Heart left ventricle (tissue), 16 donors: ENCODE measurements around the gene GSK3A. TPM values are rescaled to one million over a fixed set of nuclear protein-coding genes. Genes with fewer than 3 reads are reported as not detected.
A peak's percentile ranks its signal among the peaks of the same experiment; 100 is the strongest.

Experiments
- ATAC-seq, 4 donors: fragments of 200-7000 bp; cut with Tn5 transposase; one replicate each; pipeline ENCODE4 v1.9.1; 2020 to 2022; ENCODE audit warnings: moderate library complexity in 4 of 4, mild to moderate bottlenecking in 3 of 4, moderate number of reproducible peaks in 1 of 4
- DNase-seq, 5 donors: peaks; one replicate each; pipeline ENCODE4 v3.0.0-alpha.2; 2020
- H3K27ac ChIP-seq, 12 donors: fragments of 200-600 bp; sonication (generic) in 4 of 12; one replicate each; pipeline versions ENCODE4 v1.5.0 to v1.8.0; 2016 to 2022; ENCODE audit warnings: mild to moderate bottlenecking in 2 of 12
- H3K27me3 ChIP-seq, 9 donors: fragments of 200-600 bp; sonication (generic) in 2 of 9; one replicate each; pipeline versions ENCODE4 v1.5.1 to v1.8.0; 2016 to 2022; ENCODE audit warnings: mild to moderate bottlenecking in 3 of 9
- H3K36me3 ChIP-seq, 9 donors: fragments of 200-600 bp; sonication (generic) in 2 of 9; one replicate each; pipeline versions ENCODE4 v1.5.0 to v1.8.0; 2018 to 2022; ENCODE audit warnings: mild to moderate bottlenecking in 2 of 9
- H3K4me1 ChIP-seq, 12 donors: fragments of 200-600 bp; sonication (generic) in 4 of 12; one replicate each; pipeline versions ENCODE4 v1.5.0 to v1.8.0; 2016 to 2022; ENCODE audit warnings: mild to moderate bottlenecking in 3 of 12
- H3K4me3 ChIP-seq, 12 donors: fragments of 200-600 bp; sonication (generic) in 4 of 12; one replicate each; pipeline versions ENCODE4 v1.5.0 to v1.8.0; 2017 to 2022; ENCODE audit warnings: mild to moderate bottlenecking in 9 of 12, moderate library complexity in 4 of 12
- H3K9me3 ChIP-seq, 12 donors: fragments of 200-600 bp; sonication (generic) in 4 of 12; one replicate each; pipeline versions ENCODE4 v1.5.0 to v1.8.0; 2016 to 2022; ENCODE audit warnings: mild to moderate bottlenecking in 1 of 12
- POLR2A ChIP-seq, 2 donors: fragments of 450-650 bp; IDR thresholded peaks; one replicate each; pipeline ENCODE4 v1.6.1; 2017; ENCODE audit warnings: antibody characterized with exemption in 2 of 2, mild to moderate bottlenecking in 2 of 2, moderate library complexity in 2 of 2
- WGBS, 4 donors: extraction: QIAGEN DNeasy Blood & Tissue Kit in 2 of 4; methylation state at CpG; one replicate each; pipeline versions ENCODE4 v1.1.5 to v1.1.7; 2013 to 2018; 5-methylcytosine and 5-hydroxymethylcytosine counted together
- intact Hi-C, 10 donors: fragments of 100-400 bp; cut with DNase I; formaldehyde crosslinking; loops; one replicate each; pipeline versions ENCODE4 v1.11.1 to v1.14.2; 2022
- polyA plus RNA-seq, 2 donors: library from polyadenylated mRNA; stranded (reverse); fragments of 200-250 nt; gene quantifications; one replicate each; pipeline ENCODE4 v1.2.3, GENCODE V29; 2013
- total RNA-seq, 9 donors: library from RNA; depleted of rRNA in 2 of 9; stranded (reverse); fragments of >200 nt in 2 of 9; fragmentation: NEBNext Ultra II Directional in 3 of 9; extraction: Animal tissue kit (Norgen Biotek cat#: 25700) in 3 of 9; gene quantifications; one replicate each; pipeline versions ENCODE4 v1.1.0 to v1.2.4, GENCODE V29; 2016 to 2023
- TF ChIP-seq, protein P1 (sequence below), 12 donors: fragments of 200-600 bp; sonication (generic) in 4 of 12; IDR thresholded peaks; one replicate each; pipeline versions ENCODE4 v1.5.0 to v1.8.0; 2018 to 2022; ENCODE audit warnings: antibody characterized with exemption in 12 of 12, mild to moderate bottlenecking in 5 of 12
- donor health status: ischemic (EF 13 %, LVEDD 7.1; RV severe dilation, severe dysfunction).
- donor health status: healthy with polysubstance abuse.
- donor health status: DM: no; HTN: yes; CAD: no.
- donor health status: DM: no; HTN: no; CAD: no.
- donor health status: ischemic (EF 25% LVEDD 6.9; RV normal size, moderate dysfunction).
- donor health status: ischemic (EF 25% LVEDD 5.7; RV mildly dilated, moderate dysfunction).
- donor health status: healthy.
- donor health status: DM: yes; HTN: yes; CAD: no.
- donor health status: ischemic (EF 35%, LVEDD 5.7; RV mildly dilated, moderate dysfunction).
- donor health status: nonischemic (EF 11% LVEDD 7.7; RV severe dilation, severe dysfunction).
- donor health status: DM: yes; HTN: yes; CAD: no.
- donor health status: PGD.
- donor health status: ischemic (EF 29% LVEDD 5.4; RV normal size, mild dysfunction).
- donor health status: nonischemic (EF 23%, LVEDD 6.1; RV moderate dilation, normal function).

The GSK3A gene
- total and polyA plus RNA-seq, 11 donors, result 22.5 to 76.5 (median 38.8) TPM

- H3K27me3 ChIP-seq, result no peaks in the 10 kb centered on the region
- WGBS, 4 donors, result 20 to 32% (median 28%) methylated on average over 8 to 10 of the region's 10 CpGs
- ATAC-seq (no peak), DNase-seq (peak in 2 of 5 donors; percentile 31 to 33)
- peaks cover 8 to 44% (median 31%) of the 10 kb centered on the region in 12 donors for H3K4me1 ChIP-seq
- peak overlapping the region; percentile 74 to 98 (median 90) for H3K27ac ChIP-seq
- peaks cover 0 to 32% (median 24%) of the 10 kb centered on the region in 9 donors for H3K36me3 ChIP-seq
- TF ChIP-seq, protein P1, sequence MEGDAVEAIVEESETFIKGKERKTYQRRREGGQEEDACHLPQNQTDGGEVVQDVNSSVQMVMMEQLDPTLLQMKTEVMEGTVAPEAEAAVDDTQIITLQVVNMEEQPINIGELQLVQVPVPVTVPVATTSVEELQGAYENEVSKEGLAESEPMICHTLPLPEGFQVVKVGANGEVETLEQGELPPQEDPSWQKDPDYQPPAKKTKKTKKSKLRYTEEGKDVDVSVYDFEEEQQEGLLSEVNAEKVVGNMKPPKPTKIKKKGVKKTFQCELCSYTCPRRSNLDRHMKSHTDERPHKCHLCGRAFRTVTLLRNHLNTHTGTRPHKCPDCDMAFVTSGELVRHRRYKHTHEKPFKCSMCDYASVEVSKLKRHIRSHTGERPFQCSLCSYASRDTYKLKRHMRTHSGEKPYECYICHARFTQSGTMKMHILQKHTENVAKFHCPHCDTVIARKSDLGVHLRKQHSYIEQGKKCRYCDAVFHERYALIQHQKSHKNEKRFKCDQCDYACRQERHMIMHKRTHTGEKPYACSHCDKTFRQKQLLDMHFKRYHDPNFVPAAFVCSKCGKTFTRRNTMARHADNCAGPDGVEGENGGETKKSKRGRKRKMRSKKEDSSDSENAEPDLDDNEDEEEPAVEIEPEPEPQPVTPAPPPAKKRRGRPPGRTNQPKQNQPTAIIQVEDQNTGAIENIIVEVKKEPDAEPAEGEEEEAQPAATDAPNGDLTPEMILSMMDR (IDR thresholded peaks at IDR 0.05), result no peak
- TF ChIP-seq POLR2A (IDR thresholded peaks at IDR 0.05), result no peak
- intact Hi-C loops, result loop anchor here in 4 of 10 donors (2.0 kb wide), 2 partner anchors 13 to 15 kb away; partner anchors contain the start of gene ERF (in 3 of the 4)
- no peaks in the 10 kb centered on the region for H3K9me3 ChIP-seq
- H3K4me3 ChIP-seq, result peak overlapping the region; percentile 23 to 79 (median 66)
These were observed 27.3 kb upstream of the GSK3A start for GRCh38 chr19:42269478-42270345.

DNA sequence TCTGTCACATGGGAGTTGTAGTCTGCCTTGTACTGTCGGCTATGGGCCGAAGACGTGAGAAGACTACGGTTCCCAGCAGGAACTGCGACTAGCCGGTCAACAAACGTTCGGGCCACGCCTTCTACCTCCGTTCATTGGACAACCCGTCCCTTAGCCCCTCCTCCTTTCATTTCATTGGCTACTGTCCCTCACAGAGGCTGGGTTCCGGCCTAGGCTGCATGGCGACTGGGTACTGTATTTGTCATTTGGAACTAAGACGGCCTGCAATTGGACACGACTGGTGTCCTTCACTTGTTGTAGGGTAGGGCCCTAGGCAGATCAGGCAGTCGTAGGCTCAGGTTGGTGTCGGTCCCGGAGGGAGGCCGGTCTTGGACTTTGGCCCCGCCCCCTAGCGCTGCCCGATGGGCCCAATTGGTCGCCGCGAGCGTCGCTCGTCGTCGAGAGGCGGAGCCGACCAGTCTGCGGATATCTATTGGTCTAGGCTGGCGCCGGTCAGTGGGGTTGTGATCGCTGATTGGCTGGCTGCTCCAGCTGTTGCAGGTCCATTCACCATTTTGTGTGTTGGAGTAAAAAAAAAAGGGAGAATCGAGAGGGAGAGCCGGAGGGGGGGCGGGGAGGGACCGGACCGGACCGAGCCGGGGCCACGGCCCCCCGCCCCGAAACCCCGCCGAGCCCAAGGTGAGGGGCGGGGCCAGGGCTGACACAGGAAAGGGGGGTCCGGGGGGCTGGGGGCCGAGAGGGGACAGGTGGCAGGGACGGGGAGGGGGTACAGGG, 26.5 kb upstream of the GSK3A start, which contains the start of gene CIC:
TSS of gene CIC (plus strand) at position 549 of the 774 bp plus-strand sequence. CDS start 2,532 bp downstream, outside the sequence.
- Histone ChIP-seq H3K4me1 (peaks cover 8 to 37% (median 29%) of the 10 kb centered on the region in 12 donors), H3K4me3 (peak within 1 kb of the TSS; percentile 40 to 81 (median 69)), H3K36me3 (peaks cover 0 to 24% (median 17%) of the 10 kb centered on the region in 9 donors), H3K27me3 (no peaks in the 10 kb centered on the region), H3K9me3 (no peaks in the 10 kb centered on the region), H3K27ac (peak within 1 kb of the TSS; percentile 93 to 100 (median 97))
- ATAC-seq, result peak; percentile 88 to 94 (median 90)
- DNase-seq, result peak; percentile 100
- TF ChIP-seq POLR2A (IDR thresholded peaks at IDR 0.05), result no peak
- TF ChIP-seq, protein P1 (IDR thresholded peaks at IDR 0.05), result no peak
- intact Hi-C loops, result loop anchor here in 4 of 10 donors (1.0 to 2.0 kb wide), 4 partner anchors 14 to 27 kb away; partner anchors contain the start of genes ERF (in 4 of the 4) and GSK3A (in 1 of the 4)
- WGBS, 4 donors, result 1 to 2% (median 1%) methylated on average over 34 to 52 of the region's 52 CpGs

DNA sequence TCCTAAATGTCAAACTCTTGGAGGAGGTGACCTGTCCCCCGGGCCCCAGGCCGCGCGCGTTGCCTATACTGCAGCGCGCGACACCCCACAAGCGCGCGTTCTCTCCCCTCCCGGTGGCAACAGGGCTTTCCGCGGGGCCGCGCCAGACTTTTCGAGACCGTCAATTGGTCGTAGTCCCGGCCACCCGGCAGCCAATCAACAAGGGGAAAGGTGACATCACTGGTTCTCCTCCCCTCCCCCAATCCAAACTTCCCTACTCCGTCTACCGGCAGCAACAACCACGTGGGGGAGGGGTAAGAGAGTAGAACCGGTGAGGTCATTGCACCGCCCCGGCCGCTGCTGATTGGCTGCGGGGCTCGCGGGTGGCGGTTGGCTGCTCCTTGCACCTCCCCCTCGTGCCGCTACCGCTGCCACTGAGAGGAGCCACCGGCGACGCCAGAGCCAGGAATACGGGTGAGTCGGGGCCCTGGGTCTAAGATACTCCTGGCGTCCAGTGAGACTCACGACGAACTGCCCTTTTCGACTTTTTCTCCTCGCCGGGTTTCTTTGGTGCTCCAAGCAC, 25.8 kb upstream of the GSK3A start:
- H3K4me1 ChIP-seq, result peaks cover 8 to 36% (median 29%) of the 10 kb centered on the region in 12 donors
- peak; percentile 97 to 100 (median 99) for DNase-seq
- peak; percentile 85 to 88 (median 87) for ATAC-seq
- intact Hi-C loops, result loop anchor here in 4 of 10 donors (1.0 to 2.0 kb wide), 4 partner anchors 13 to 26 kb away; partner anchors contain the start of genes ERF (in 4 of the 4) and GSK3A (in 1 of the 4)
- H3K27ac ChIP-seq, result peak overlapping the region; percentile 93 to 100 (median 97)
- no peaks in the 10 kb centered on the region for H3K9me3 ChIP-seq
- 0 to 1% (median 1%) methylated on average over 23 to 46 of the region's 46 CpGs for WGBS, 4 donors
- H3K4me3 ChIP-seq, result peak overlapping the region; percentile 35 to 81 (median 68)
- H3K36me3 ChIP-seq, result peaks cover 0 to 17% (median 10%) of the 10 kb centered on the region in 9 donors
- no peaks in the 10 kb centered on the region for H3K27me3 ChIP-seq
- TF ChIP-seq, protein P1 (IDR thresholded peaks at IDR 0.05), result peak in 1 of 12 donors; percentile 4
- TF ChIP-seq POLR2A (IDR thresholded peaks at IDR 0.05), result peak in 1 of 2 donors; percentile 86
